SIG-M5 treated with dmso at 0.1 percent for 504 hours (cell line): ENCODE measurements around the gene HERPUD1.
"Not testable (repeated sequence)": the region's sequence is repeated elsewhere in the genome, so short reads cannot be mapped to it uniquely, and the experiment has no call there.

Source experiments
- DNase-seq: peaks from one replicate; lab custom pipeline; 2025; ENCODE audit not compliant: unreplicated experiment; lab: John Stamatoyannopoulos, UW

Gene HERPUD1

GRCh38 chr16:56933828-56934598, 2.1 kb downstream of the HERPUD1 start:
- no peak for DNase-seq

- DNase-seq, result not testable (repeated sequence)
Observed at GRCh38 chr16:56934599-56935145, 2.7 kb downstream of the HERPUD1 start.

DNA sequence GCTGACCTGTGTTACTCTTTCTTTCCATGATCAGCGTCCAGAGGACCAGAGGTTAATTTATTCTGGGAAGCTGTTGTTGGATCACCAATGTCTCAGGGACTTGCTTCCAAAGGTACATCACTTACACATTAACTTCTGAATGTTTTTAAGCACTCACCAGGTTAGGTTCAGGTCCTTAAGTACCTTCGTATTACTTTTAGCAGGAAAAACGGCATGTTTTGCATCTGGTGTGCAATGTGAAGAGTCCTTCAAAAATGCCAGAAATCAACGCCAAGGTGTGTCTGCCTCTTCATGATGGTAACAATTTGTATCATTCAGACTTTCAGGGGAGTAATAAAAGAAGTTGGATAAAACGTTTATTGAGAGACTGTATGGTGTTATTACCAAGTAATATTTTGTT, 3.3 kb downstream of the HERPUD1 start:
- no peak for DNase-seq

DNA sequence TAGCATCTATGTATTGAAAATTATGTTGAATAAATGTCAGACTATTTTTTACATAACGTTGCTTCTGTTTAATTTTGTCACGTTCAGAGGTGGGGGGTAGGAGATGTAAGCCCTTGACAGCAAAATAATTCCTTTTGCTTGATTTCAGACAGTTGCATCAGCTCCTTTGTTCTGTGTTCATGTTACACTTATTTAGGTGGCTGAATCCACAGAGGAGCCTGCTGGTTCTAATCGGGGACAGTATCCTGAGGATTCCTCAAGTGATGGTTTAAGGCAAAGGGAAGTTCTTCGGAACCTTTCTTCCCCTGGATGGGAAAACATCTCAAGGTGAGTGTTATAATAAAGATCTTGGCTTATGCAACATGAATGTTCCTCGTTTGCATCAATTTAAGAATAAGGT, 4.5 kb downstream of the HERPUD1 start:
- no peak for DNase-seq

GRCh38 chr16:56936950-56937349, 5.0 kb downstream of the HERPUD1 start:
- no peak for DNase-seq

GRCh38 chr16:56938664-56939513, 6.9 kb downstream of the HERPUD1 start:
- no peak for DNase-seq

DNA sequence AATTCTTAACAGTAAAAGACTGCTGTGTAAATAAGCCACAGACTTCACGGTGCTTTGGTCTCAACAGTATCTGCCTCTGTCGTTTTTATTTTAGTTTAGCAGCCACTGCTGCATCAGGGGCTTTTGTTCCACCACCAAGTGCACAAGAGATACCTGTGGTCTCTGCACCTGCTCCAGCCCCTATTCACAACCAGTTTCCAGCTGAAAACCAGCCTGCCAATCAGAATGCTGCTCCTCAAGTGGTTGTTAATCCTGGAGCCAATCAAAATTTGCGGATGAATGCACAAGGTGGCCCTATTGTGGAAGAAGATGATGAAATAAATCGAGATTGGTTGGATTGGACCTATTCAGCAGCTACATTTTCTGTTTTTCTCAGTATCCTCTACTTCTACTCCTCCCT, 7.9 kb downstream of the HERPUD1 start:
- DNase-seq, result no peak

GRCh38 chr16:56941092-56941491, 9.2 kb downstream of the HERPUD1 start:
- DNase-seq, result no peak

GRCh38 chr16:56941856-56942331, 10.0 kb downstream of the HERPUD1 start:
- no peak for DNase-seq

- DNase-seq, result no peak
Observed at GRCh38 chr16:56943761-56944375, 11.9 kb downstream of the HERPUD1 start.

DNA sequence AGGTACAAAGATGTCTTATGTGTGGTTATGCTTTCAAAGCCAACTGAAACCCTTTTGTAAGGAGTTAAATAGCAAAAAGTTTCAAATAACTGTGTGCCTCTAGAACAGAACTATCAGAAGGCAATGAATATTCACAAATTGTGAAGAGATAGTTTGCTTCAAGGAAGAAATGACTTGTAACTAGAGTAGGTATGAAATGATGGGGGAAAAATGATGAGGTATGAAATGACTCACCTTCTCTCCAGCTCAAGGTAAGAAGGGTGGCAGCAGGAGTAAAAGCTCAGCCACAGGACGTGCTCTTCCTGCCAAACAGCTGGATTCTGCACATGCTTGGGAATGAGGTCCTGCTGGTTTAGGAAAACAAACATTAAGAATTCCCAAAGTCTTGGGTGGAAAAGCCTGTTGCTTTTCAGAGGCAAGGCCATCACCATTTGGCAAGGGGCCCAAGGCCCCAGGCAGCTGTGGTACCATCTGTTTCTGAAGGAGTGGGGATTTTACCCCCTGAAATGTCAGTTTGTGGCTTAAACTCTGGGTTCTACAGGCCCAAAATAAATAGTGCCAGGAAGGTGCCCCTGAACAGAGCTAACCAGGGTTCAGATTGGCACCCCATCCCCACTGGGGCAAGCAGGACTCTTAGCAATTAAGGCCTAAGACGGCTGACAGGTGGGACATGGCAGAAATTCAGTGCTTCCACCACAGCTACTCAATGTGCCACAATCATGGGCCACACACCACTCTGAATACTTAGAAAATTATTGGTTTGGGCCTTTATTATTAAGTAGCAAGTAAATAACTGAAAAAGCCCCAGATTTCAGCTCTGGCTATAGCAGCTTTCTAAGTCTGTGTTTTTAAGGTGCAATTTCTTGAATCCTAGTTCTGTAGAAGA, 13.3 kb downstream of the HERPUD1 start:
- no peak for DNase-seq

DNA sequence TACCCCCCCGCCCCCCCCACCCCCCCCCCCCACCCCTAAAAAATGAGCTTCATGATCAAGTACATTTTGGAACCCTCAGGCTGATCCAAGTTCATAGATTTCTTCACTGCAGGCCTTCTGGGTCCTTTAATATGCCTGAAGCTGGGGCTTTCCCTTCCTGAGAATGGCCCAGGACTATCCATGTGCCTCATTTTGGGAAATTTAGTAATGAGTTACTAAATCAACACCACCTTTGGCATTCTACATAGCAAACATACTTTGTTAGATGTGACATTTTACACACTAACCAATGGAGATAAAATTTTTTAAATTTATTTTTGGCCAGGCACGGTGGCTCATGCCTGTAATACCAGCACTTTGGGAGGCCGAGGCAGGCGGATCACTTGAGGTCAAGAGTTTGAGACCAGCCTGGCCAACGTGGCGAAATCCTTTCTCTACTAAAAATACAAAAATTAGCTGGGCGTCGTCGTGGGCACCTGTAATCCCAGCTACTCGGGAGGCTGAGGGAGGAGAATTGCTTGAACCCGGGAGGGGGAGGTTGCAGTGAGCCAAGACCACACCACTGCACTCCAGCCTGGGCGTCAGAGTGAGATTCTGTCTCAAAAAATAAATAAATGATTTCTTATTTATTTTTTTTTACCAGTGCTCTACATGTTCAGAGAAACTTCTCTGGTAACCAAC, 14.0 kb downstream of the HERPUD1 start:
- no peak for DNase-seq

DNA sequence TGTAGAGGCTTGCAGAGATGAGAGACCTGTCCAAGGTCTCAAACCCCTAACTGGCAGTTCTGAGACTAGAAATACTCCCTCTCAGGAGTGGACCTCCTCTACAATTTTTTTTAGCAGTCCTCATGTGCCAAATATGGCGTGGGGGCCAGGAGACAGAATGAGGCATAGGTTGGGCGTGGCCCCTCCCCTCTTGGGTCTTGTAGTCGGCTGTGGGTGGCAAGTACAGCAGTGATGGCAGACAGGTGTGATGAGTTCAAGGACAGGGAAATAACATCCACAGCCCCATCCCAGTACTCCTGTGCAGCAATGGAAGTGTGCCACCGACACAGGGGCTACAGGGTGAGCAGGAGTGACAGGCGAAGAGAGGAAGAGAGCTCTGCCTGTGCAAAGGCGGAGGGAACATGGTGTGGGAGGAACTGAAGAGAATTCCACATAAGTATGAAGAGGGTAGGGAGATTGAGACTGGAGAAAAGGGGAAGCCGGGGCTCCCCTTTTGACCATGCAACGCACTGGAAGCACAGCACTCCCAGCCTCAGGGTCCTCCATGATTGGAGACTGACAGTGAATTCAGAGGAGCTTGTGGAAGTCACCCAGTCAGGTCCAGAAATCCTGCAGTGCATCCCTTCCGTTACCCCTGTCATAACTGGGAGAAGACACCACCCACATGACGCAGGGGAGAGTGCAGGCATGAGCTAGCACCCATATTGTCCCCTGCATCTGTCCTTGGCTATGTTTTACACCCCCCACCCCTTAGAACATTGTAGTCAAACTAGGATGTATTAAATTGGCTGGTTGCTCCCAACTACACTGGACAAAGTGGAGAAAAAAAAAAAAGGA, 15.0 kb downstream of the HERPUD1 start:
- no peak for DNase-seq

- DNase-seq, result no peak
Observed at GRCh38 chr16:56947604-56947995, 15.7 kb downstream of the HERPUD1 start.

- no peak for DNase-seq
Observed at GRCh38 chr16:56948234-56948633, 16.3 kb downstream of the HERPUD1 start.

GRCh38 chr16:56950051-56950450, 18.1 kb downstream of the HERPUD1 start:
- DNase-seq, result no peak

DNA sequence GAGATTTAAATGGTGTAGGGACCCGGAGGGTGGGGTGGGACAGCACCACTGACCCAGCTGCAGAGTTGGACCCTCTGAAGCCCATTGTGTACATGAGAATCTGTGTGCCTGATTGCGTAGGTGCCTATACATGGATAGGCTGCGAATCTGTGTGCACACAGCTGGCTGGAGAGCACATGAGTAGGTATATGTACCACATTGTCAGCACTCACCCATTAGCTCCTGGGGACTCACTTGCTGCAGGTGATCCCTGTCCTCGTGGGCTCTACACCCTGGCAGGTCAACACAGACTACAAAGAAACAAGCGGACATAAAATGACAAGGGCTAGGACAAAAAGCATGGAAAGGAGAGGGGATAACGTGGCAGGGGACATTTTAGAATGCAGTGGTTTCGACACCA, 18.5 kb downstream of the HERPUD1 start:
- no peak for DNase-seq

DNA sequence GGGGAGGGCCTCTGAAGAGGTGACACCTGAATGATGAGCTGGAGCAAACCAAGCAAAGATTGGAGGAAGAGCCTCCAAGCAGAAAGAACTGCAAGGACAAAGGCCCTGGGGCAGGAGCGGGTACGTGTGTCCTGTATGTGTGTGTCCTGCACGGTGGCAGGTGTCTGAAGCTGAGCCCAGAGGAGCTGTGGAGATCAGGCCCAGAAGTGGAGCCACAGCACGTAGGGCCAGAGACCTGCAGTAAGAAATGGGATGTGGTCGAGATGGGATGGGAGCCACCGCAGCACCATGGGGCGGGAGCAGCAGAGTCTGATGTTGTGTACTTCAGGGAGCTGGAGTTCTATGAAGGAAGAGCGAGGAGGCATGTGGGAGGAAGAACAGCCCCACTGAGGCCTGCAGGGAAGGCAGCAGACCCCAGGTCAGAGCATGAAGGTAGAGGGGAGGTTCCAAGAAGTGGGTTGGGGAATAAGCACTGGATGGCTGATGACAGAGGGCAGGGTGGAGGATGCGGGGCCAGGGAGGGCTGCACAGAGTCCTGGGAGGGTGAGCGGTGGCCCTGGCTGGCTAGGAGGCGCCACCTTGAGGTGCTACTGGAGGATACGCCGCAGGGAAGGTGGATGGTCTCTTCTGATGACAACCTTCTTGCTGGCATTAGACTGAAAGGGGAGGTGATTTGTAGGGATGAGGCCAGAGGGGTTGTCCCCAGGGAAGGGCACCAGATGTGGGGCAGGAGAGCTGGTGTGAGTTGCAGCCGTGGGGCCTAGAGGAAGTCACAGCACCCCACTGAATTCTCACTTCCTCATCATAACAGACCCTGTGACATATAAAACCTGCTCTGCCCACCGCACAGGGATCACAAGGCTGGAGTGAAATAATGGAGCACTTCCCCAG, 19.2 kb downstream of the HERPUD1 start:
- DNase-seq, result peak; percentile 85
